SK-N-MC (cell line): ENCODE results near the gene DIAPH3.

ENCODE experiments used
- EZH2 ChIP-seq: fragments of 200-600 bp; sonication (generic); IDR thresholded peaks from one replicate; pipeline ENCODE4 v1.6.1; 2017; ENCODE audit warnings: antibody characterized with exemption
- FOXP2 ChIP-seq: optimal IDR thresholded peaks from 2 replicates; pipeline ENCODE3; 2011; ENCODE audit warnings: mild to moderate bottlenecking, moderate library complexity; ENCODE audit not compliant: insufficient read depth; ENCODE audit errors: extremely low read length, control extremely low read depth
- POLR2AphosphoS5 ChIP-seq: IDR thresholded peaks from 2 replicates; pipeline ENCODE4 v1.6.1; 2012; ENCODE audit warnings: mild to moderate bottlenecking, low read depth, low read length, borderline replicate concordance

GRCh38 chr13:59863621-59864020, 300.1 kb downstream of the DIAPH3 start:
- TF ChIP-seq EZH2 (no peak), POLR2AphosphoS5 (no peak), FOXP2 (no peak)
